ENCODE measurements around the gene ASMTL. TPM values are rescaled to one million over a fixed set of nuclear protein-coding genes. Genes with fewer than 3 reads are reported as not detected.
"Not testable (repeated sequence)": the region's sequence is repeated elsewhere in the genome, so short reads cannot be mapped to it uniquely, and the experiment has no call there.

ASMTL gene
- total RNA-seq, 1 donor from 2014 or later = 24.5 TPM

DNA sequence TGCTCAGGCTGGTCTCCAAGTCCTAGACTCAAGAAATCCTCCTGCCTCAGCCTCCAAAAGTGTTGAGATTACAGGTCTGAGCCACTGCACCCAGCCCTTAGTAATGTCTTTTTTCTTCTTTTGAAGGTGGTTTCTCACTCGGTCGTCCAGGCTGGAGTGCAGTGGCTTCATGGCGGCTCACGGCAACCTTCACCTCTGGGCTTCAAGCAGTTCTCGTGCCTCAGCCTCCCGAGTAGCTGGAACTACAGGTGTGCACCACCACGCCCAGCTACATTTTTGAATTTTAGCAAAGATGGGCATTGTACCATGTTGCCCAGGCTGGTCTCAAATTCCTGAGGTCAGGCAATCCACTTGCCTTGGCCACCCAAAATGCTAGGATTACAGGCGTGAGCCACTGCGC, 32.3 kb upstream of the ASMTL start:
- peaks cover 4% of the 10 kb centered on the region for H3K4me1 Mint-ChIP-seq (ENCODE audit: low read depth)
- TF ChIP-seq, protein P1, sequence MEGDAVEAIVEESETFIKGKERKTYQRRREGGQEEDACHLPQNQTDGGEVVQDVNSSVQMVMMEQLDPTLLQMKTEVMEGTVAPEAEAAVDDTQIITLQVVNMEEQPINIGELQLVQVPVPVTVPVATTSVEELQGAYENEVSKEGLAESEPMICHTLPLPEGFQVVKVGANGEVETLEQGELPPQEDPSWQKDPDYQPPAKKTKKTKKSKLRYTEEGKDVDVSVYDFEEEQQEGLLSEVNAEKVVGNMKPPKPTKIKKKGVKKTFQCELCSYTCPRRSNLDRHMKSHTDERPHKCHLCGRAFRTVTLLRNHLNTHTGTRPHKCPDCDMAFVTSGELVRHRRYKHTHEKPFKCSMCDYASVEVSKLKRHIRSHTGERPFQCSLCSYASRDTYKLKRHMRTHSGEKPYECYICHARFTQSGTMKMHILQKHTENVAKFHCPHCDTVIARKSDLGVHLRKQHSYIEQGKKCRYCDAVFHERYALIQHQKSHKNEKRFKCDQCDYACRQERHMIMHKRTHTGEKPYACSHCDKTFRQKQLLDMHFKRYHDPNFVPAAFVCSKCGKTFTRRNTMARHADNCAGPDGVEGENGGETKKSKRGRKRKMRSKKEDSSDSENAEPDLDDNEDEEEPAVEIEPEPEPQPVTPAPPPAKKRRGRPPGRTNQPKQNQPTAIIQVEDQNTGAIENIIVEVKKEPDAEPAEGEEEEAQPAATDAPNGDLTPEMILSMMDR (IDR thresholded peaks at IDR 0.05; ENCODE audit: unreplicated experiment) = no peak
- H3K4me3 Mint-ChIP-seq (ENCODE audit: low read depth) = no peak overlapping the region
- peaks cover under 1% of the 10 kb centered on the region for H3K9me3 Mint-ChIP-seq (ENCODE audit: low read depth)
- no peak overlapping the region for H3K27ac Mint-ChIP-seq
- peaks cover 1% of the 10 kb centered on the region for H3K36me3 Mint-ChIP-seq (ENCODE audit: insufficient read depth)
- DNase-seq (ENCODE audit: low spot score, unreplicated experiment) = no peak
- peaks cover 12% of the 10 kb centered on the region for H3K27me3 Mint-ChIP-seq

DNA sequence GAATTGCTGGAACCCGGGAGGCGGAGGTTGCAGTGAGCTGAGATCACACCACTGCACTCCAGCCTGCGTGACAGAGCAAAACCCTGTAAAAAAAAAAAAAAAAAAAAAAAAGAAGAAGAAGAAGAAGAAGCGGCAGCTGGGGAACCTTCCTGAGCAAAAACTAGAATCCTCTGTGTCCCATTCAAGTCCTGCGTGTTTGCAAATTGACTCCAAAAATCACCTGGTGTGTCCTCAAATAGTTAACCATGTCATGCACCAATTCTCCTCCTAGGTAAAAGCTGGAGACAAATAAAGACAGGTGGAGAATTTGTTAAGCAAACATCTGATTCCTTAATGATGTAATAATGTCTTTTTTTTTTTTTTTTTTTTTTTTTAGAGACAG, 31.9 kb upstream of the ASMTL start:
- no peak for DNase-seq (ENCODE audit: low spot score, unreplicated experiment)
- TF ChIP-seq, protein P1 (IDR thresholded peaks at IDR 0.05; ENCODE audit: unreplicated experiment) = no peak
- Mint-ChIP-seq H3K36me3 (ENCODE audit: insufficient read depth) (peaks cover 1% of the 10 kb centered on the region), H3K27ac (no peak overlapping the region), H3K4me3 (ENCODE audit: low read depth) (no peak overlapping the region), H3K9me3 (ENCODE audit: low read depth) (peaks cover 4% of the 10 kb centered on the region), H3K4me1 (ENCODE audit: low read depth) (peaks cover 4% of the 10 kb centered on the region), H3K27me3 (peaks cover 12% of the 10 kb centered on the region)

DNA sequence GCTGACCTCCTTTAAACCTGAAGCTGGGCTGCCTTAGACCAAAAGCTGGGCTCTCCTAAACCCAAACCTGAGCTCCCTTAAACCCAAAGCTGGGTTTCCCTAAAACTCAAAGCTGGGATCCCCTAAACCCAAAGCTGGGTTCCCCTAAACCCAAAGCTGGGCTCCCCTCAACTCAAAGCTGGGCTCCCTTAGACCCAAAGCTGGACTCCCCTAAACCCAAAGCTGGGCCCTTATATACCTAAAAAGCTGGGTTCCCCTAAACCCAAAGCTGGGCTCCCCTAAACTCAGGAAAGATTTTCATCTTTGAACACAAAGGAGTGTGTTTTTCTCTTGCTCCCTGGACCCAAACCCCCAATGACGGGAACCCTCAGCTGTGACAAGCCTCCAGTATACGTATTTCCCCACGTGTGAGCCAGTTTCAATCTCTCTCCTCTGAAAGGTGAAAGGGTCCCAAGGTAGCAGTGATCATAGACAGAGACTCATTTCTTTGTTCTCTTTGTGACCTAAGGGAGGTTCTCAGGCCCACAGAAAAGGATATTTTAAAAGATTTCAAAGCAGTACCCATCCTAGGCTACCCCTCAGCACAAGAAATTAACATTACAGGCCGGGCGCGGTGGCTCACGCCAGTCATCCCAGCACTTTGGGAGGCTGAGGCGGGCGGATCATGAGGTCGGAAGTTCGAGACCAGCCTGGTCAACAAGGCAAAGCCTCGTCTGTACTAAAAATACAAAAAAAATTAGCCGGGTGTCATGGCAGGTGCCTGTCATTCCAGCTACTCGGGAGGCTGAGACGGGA, 31.3 kb upstream of the ASMTL start:
- peaks cover 4% of the 10 kb centered on the region for H3K4me1 Mint-ChIP-seq (ENCODE audit: low read depth)
- peak overlapping the region; percentile 14 for H3K27ac Mint-ChIP-seq
- no peak overlapping the region for H3K4me3 Mint-ChIP-seq (ENCODE audit: low read depth)
- H3K9me3 Mint-ChIP-seq (ENCODE audit: low read depth) = peaks cover 10% of the 10 kb centered on the region
- H3K36me3 Mint-ChIP-seq (ENCODE audit: insufficient read depth) = no peaks in the 10 kb centered on the region
- H3K27me3 Mint-ChIP-seq = peaks cover 18% of the 10 kb centered on the region
- TF ChIP-seq, protein P1 (IDR thresholded peaks at IDR 0.05; ENCODE audit: unreplicated experiment) = no peak
- DNase-seq (ENCODE audit: low spot score, unreplicated experiment) = no peak

DNA sequence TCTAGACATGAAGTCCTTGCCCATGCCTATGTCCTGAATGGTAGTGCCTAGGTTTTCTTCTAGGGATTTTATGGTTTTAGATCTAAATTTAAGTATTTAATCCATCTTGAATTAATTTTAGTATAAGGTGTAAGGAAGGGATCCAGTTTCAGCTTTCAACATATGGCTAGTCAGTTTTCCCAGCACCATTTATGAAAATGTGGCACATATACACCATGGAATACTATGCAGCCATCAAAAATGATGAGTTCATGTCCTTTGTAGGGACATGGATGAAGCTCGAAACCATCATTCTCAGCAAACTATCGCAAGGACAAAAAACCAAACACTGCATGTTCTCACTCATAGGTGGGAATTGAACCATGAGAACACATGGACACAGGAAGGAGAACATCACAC, 29.8 kb upstream of the ASMTL start:
- not testable (repeated sequence) for H3K27ac Mint-ChIP-seq; H3K36me3 Mint-ChIP-seq (ENCODE audit: insufficient read depth); H3K4me1 Mint-ChIP-seq (ENCODE audit: low read depth); DNase-seq (ENCODE audit: low spot score, unreplicated experiment); H3K4me3 Mint-ChIP-seq (ENCODE audit: low read depth)
- Mint-ChIP-seq H3K27me3 (peaks cover 18% of the 10 kb centered on the region), H3K9me3 (ENCODE audit: low read depth) (peaks cover 16% of the 10 kb centered on the region)

DNA sequence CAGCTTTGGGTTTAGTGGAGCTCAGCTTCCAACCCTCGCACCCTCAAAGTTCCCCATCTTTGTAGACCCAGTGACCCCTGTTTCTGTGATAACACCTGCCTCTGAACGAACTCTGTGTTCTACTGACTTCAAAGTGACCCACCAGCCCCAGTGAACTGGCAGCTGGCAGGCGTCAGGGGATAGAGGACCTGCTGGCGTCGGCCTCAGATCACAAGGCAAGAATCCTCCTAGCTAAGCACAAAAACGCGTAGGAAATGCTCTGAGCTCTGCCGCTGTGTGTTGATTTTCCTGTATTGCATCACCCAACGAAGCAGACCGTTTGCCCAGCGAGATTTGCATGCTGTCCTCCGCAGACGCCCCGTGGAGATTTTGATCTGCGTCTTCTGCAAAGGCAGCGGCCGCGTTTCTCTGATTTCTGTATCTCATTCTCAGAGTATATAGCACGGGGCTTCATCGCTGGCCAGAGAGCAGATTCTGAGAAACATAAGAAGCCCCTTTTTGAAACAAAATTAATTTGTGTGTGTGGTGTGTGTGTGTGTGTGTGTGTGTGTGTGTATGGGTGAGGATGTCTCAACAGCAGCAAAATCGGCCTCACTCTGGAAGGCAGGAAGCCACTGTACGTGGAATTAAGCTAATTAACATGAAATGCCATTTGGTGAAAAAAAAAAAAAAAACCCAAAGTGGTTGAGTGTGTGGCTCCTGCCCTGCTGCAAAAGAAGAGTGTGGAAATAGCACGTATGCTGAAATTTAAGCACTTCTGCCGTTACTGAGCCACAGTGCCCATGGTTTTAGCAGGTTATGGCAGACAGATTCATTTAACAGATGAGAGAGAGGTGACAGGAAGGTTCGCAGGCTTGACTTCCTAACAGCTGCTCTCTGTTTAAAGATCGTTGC, 29.2 kb upstream of the ASMTL start:
- Mint-ChIP-seq H3K36me3 (ENCODE audit: insufficient read depth) (no peaks in the 10 kb centered on the region), H3K4me1 (ENCODE audit: low read depth) (peaks cover 4% of the 10 kb centered on the region), H3K9me3 (ENCODE audit: low read depth) (peaks cover 20% of the 10 kb centered on the region), H3K4me3 (ENCODE audit: low read depth) (peak overlapping the region; percentile 61), H3K27me3 (peaks cover 21% of the 10 kb centered on the region), H3K27ac (peak overlapping the region; percentile 86)
- DNase-seq (ENCODE audit: low spot score, unreplicated experiment) = no peak
- TF ChIP-seq, protein P1 (IDR thresholded peaks at IDR 0.05; ENCODE audit: unreplicated experiment) = no peak
